Measurements from ENCODE around the gene LSAMP. TPM values are rescaled to one million over a fixed set of nuclear protein-coding genes. Genes with fewer than 3 reads are reported as not detected.
A peak's percentile ranks its signal among the peaks of the same experiment; 100 is the strongest.

Gene LSAMP
- total RNA-seq, 3 donors from 2014 or later: 0.78 to 39.8 (median 1.9) TPM

- ATAC-seq: peak; percentile 16
- no peaks in the 10 kb centered on the region for H3K9me3 ChIP-seq
- TF ChIP-seq CTCF (IDR thresholded peaks at IDR 0.05): no peak
- H3K36me3 ChIP-seq (ENCODE audit: low read depth): no peaks in the 10 kb centered on the region
- no peak overlapping the region for H3K4me3 ChIP-seq
- no peaks in the 10 kb centered on the region for H3K4me1 ChIP-seq (ENCODE audit: low read depth)
- intact Hi-C loops (cut with DNase I, micrococcal nuclease): no loop called here
- DNase-seq: no peak
These were observed 12.5 kb downstream of the LSAMP start for GRCh38 chr3:116432795-116433194.

- H3K36me3 ChIP-seq (ENCODE audit: low read depth): no peaks in the 10 kb centered on the region
- no peak for TF ChIP-seq CTCF (IDR thresholded peaks at IDR 0.05)
- no peaks in the 10 kb centered on the region for H3K9me3 ChIP-seq
- intact Hi-C loops (cut with DNase I, micrococcal nuclease): no loop called here
- H3K4me3 ChIP-seq: no peak overlapping the region
- DNase-seq (no peak), ATAC-seq (no peak)
- H3K4me1 ChIP-seq (ENCODE audit: low read depth): no peaks in the 10 kb centered on the region
These were observed 15.6 kb downstream of the LSAMP start for GRCh38 chr3:116429479-116430269.

- Histone ChIP-seq H3K36me3 (ENCODE audit: low read depth) (no peaks in the 10 kb centered on the region), H3K4me1 (ENCODE audit: low read depth) (no peaks in the 10 kb centered on the region), H3K4me3 (no peak overlapping the region), H3K9me3 (no peaks in the 10 kb centered on the region)
- intact Hi-C loops (cut with DNase I, micrococcal nuclease): no loop called here
- TF ChIP-seq CTCF (IDR thresholded peaks at IDR 0.05): no peak
- no peak for DNase-seq
- no peak for ATAC-seq
These were observed 19.3 kb downstream of the LSAMP start for GRCh38 chr3:116426036-116426435.

GRCh38 chr3:116425126-116425525 lies 20.2 kb downstream of the LSAMP start:
- no peak for DNase-seq
- Histone ChIP-seq H3K4me3 (no peak overlapping the region), H3K4me1 (ENCODE audit: low read depth) (no peaks in the 10 kb centered on the region), H3K9me3 (no peaks in the 10 kb centered on the region), H3K36me3 (ENCODE audit: low read depth) (no peaks in the 10 kb centered on the region)
- intact Hi-C loops (cut with DNase I, micrococcal nuclease): no loop called here
- TF ChIP-seq CTCF (IDR thresholded peaks at IDR 0.05): no peak
- peak; percentile 65 for ATAC-seq

GRCh38 chr3:116423945-116424344 lies 21.3 kb downstream of the LSAMP start:
- intact Hi-C loops (cut with DNase I, micrococcal nuclease): no loop called here
- ATAC-seq (peak; percentile 16), DNase-seq (no peak)
- no peaks in the 10 kb centered on the region for H3K36me3 ChIP-seq (ENCODE audit: low read depth)
- no peak overlapping the region for H3K4me3 ChIP-seq
- H3K9me3 ChIP-seq: no peaks in the 10 kb centered on the region
- no peaks in the 10 kb centered on the region for H3K4me1 ChIP-seq (ENCODE audit: low read depth)
- no peak for TF ChIP-seq CTCF (IDR thresholded peaks at IDR 0.05)
